HFFc6 (cell line): ENCODE results near the gene SFPQ. TPM values are rescaled to one million over a fixed set of nuclear protein-coding genes. Genes with fewer than 3 reads are reported as not detected.
"Not testable (repeated sequence)": the region's sequence is repeated elsewhere in the genome, so short reads cannot be mapped to it uniquely, and the experiment has no call there.

ENCODE experiments used
- DNase-seq: peaks from one replicate; pipeline ENCODE4 v3.0.0-alpha.2; 2018
- H3K27ac Mint-ChIP-seq: 2 replicates; pipeline ENCODE4 v1.8.0; 2020; ENCODE audit warnings: mild to moderate bottlenecking, mixed read lengths
- H3K27me3 Mint-ChIP-seq: 2 replicates; pipeline ENCODE4 v1.8.0; 2021; ENCODE audit warnings: mild to moderate bottlenecking, moderate library complexity, mixed read lengths; ENCODE audit not compliant: insufficient read depth
- H3K36me3 Mint-ChIP-seq: 2 replicates; pipeline ENCODE4 v1.8.0; 2021; ENCODE audit warnings: low read depth, mixed read lengths
- H3K4me1 Mint-ChIP-seq: 2 replicates; pipeline ENCODE4 v1.8.0; 2020; ENCODE audit warnings: low read depth, mixed read lengths
- H3K4me3 Mint-ChIP-seq: 2 replicates; pipeline ENCODE4 v1.8.0; 2020; ENCODE audit warnings: mild to moderate bottlenecking, moderate library complexity, mixed read lengths
- H3K9me3 Mint-ChIP-seq: 2 replicates; pipeline ENCODE4 v1.8.0; 2020; ENCODE audit warnings: mild to moderate bottlenecking, mixed read lengths
- CTCF ChIP-seq: fragments of 200-600 bp; sonication (generic); IDR thresholded peaks from 2 replicates; pipeline ENCODE4 v1.5.0; 2021; ENCODE audit warnings: antibody characterized with exemption, mild to moderate bottlenecking
- total RNA-seq, 6 experiments: library from RNA; stranded (reverse); fragmentation: NEBNext Ultra II Directional; extraction: Animal tissue kit (Norgen Biotek cat#: 25700); gene quantifications; 2 replicates in 1 of 6; 3 replicates in 5 of 6; pipeline ENCODE4 v1.2.3, GENCODE V29; 2021

Gene SFPQ
- total RNA-seq, 6 experiments from 2014 or later, result 144 to 254 (median 222) TPM

GRCh38 chr1:35151220-35151619 lies 41.7 kb downstream of the SFPQ start:
- DNase-seq, result no peak
- Mint-ChIP-seq H3K9me3 (peaks cover 6% of the 10 kb centered on the region; the same call in 1 of the 2 replicates), H3K27ac (no peak overlapping the region), H3K4me3 (no peak overlapping the region), H3K36me3 (no peaks in the 10 kb centered on the region), H3K27me3 (peaks cover 22% of the 10 kb centered on the region), H3K4me1 (peaks cover 5% of the 10 kb centered on the region)
- TF ChIP-seq CTCF, result no peak

GRCh38 chr1:35145892-35146549 lies 46.9 kb downstream of the SFPQ start:
- Mint-ChIP-seq H3K4me1 (peaks cover 13% of the 10 kb centered on the region), H3K27me3 (peaks cover 34% of the 10 kb centered on the region), H3K4me3 (peak overlapping the region; percentile 17; the same call in 1 of the 2 replicates)
- not testable (repeated sequence) for H3K9me3 Mint-ChIP-seq, H3K27ac Mint-ChIP-seq, H3K36me3 Mint-ChIP-seq, DNase-seq

GRCh38 chr1:35143737-35144508 lies 49.0 kb downstream of the SFPQ start:
- Mint-ChIP-seq H3K36me3 (no peaks in the 10 kb centered on the region), H3K27ac (no peak overlapping the region), H3K4me1 (peaks cover 13% of the 10 kb centered on the region), H3K4me3 (no peak overlapping the region), H3K9me3 (no peaks in the 10 kb centered on the region), H3K27me3 (peaks cover 35% of the 10 kb centered on the region)
- no peak for TF ChIP-seq CTCF
- DNase-seq, result no peak

GRCh38 chr1:35142728-35143127 lies 50.2 kb downstream of the SFPQ start:
- not testable (repeated sequence) for H3K4me3 Mint-ChIP-seq, H3K9me3 Mint-ChIP-seq, DNase-seq, H3K27ac Mint-ChIP-seq, H3K36me3 Mint-ChIP-seq
- Mint-ChIP-seq H3K4me1 (peaks cover 13% of the 10 kb centered on the region), H3K27me3 (peaks cover 28% of the 10 kb centered on the region)

DNA sequence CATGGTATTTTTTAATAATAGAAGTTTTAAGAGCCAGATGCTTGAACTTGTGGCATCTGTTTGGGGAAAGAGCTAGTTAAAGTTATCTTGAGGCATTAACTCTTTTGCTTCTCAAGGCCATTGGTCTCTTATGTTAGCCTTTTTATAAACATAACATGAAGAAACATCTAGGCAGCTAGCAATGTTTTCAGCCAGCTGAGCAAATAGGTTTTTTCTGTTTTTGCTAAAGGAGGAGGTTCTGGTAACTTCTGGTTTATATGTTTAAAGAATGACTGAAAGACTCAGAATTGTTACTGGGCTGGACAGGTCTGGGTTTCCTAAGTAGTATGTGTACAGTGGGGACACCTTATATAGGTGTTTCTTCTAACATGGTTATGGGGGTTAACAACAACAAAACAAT lies 50.7 kb downstream of the SFPQ start:
- H3K4me3 Mint-ChIP-seq, H3K36me3 Mint-ChIP-seq, H3K9me3 Mint-ChIP-seq, DNase-seq, H3K27ac Mint-ChIP-seq: not testable (repeated sequence)
- Mint-ChIP-seq H3K4me1 (peaks cover 13% of the 10 kb centered on the region), H3K27me3 (peaks cover 26% of the 10 kb centered on the region)

- H3K36me3 Mint-ChIP-seq, DNase-seq, H3K4me1 Mint-ChIP-seq, H3K4me3 Mint-ChIP-seq, H3K27ac Mint-ChIP-seq, H3K9me3 Mint-ChIP-seq: not testable (repeated sequence)
- peaks cover 19% of the 10 kb centered on the region for H3K27me3 Mint-ChIP-seq
Observed at GRCh38 chr1:35137590-35137989, 55.4 kb downstream of the SFPQ start.

GRCh38 chr1:35136780-35137179 lies 56.2 kb downstream of the SFPQ start:
- Mint-ChIP-seq H3K36me3 (no peaks in the 10 kb centered on the region), H3K27ac (no peak overlapping the region), H3K4me1 (peaks cover 10% of the 10 kb centered on the region; the same call in 1 of the 2 replicates), H3K9me3 (no peaks in the 10 kb centered on the region), H3K4me3 (no peak overlapping the region; the same call in 1 of the 2 replicates), H3K27me3 (peaks cover 19% of the 10 kb centered on the region)
- no peak for TF ChIP-seq CTCF
- no peak for DNase-seq

Other genes with a start within 250 kb of the SFPQ start
- 10 to 100 TPM; 20.3 to 27.7 (median 20.8) TPM for gene TMEM35B, start 207.8 kb downstream of the SFPQ start, total RNA-seq
- gene ZMYM6, start 161.2 kb downstream of the SFPQ start, total RNA-seq, result 10 to 100 TPM; 15.4 to 18.8 (median 16.7) TPM
- gene ZMYM1, start 113.8 kb downstream of the SFPQ start, total RNA-seq, result 10 to 100 TPM; 14.5 to 20.2 (median 18.2) TPM
- 10 to 100 TPM; 49.8 to 58.0 (median 52.5) TPM for gene ZMYM4, start 75.6 kb upstream of the SFPQ start, total RNA-seq